AG04449 (cell line): Measurements from ENCODE around the gene AAK1.

Experiments
- CTCF ChIA-PET: fragments of 350-600 bp; formaldehyde crosslinking; extraction: SDS; loops from one replicate; lab custom pipeline; 2021; ENCODE audit warnings: antibody characterized with exemption; lab: Yijun Ruan, JAX
- POLR2A ChIA-PET: fragments of 400-600, 350-600 bp; formaldehyde crosslinking; extraction: SDS; loops from one replicate; lab custom pipeline; 2020; ENCODE audit warnings: antibody characterized with exemption, inconsistent platforms; lab: Yijun Ruan, JAX
- DNase-seq: peaks from one replicate; pipeline ENCODE4 v3.0.0-alpha.2; 2010; ENCODE audit warnings: low read depth, low spot score
- H3K4me3 ChIP-seq: 2 replicates; pipeline ENCODE4 v1.5.1; 2011; ENCODE audit warnings: low read depth, mild to moderate bottlenecking, control low read depth, low read length
- CTCF ChIP-seq: IDR thresholded peaks from one replicate; pipeline ENCODE4 v1.5.1; 2011; ENCODE audit warnings: mild to moderate bottlenecking, moderate library complexity, low read length, control low read depth, inconsistent platforms; ENCODE audit not compliant: insufficient read depth; ENCODE audit errors: missing control alignments

The AAK1 gene

GRCh38 chr2:69416147-69416546 is 227.4 kb downstream of the AAK1 start:
- ChIA-PET CTCF (interaction anchor here (1.0 kb wide), 1 partner anchor 21 kb away, joined by 3 read pairs; the partner anchor contains the start of gene NFU1), POLR2A (no interaction called here)

More at GRCh38 chr2:69416147-69416546, 227.4 kb downstream of the AAK1 start:
- DNase-seq = no peak
- no peak overlapping the region for H3K4me3 ChIP-seq
- no peak for TF ChIP-seq CTCF
